Measurements from ENCODE around the gene ABCA2.
"Not testable (repeated sequence)": the region's sequence is repeated elsewhere in the genome, so short reads cannot be mapped to it uniquely, and the experiment has no call there.

Gene ABCA2

GRCh38 chr9:137034039-137034708 is 6.1 kb upstream of the ABCA2 start:
- H3K27me3 ChIP-seq (ENCODE audit: insufficient read depth, low read length): no peaks in the 10 kb centered on the region
- no peak overlapping the region for H3K4me3 ChIP-seq (ENCODE audit: low read depth, low read length)
- no peaks in the 10 kb centered on the region for H3K79me2 ChIP-seq (ENCODE audit: control insufficient read depth, insufficient read depth, low read length, unreplicated experiment)
- H3K27ac ChIP-seq (ENCODE audit: low read depth, low read length): no peak overlapping the region
- no peak overlapping the region for H2AFZ ChIP-seq (ENCODE audit: low read length, unreplicated experiment)
- H3K36me3 ChIP-seq (ENCODE audit: insufficient read depth, low read length): no peaks in the 10 kb centered on the region; the same call in 1 of the 2 replicates
- H3K4me1 ChIP-seq (ENCODE audit: control insufficient read depth, insufficient read depth, low read length, unreplicated experiment): peaks cover 5% of the 10 kb centered on the region

GRCh38 chr9:137033481-137033880 is 5.4 kb upstream of the ABCA2 start:
- not testable (repeated sequence) for H3K4me1 ChIP-seq (ENCODE audit: control insufficient read depth, insufficient read depth, low read length, unreplicated experiment); H3K27me3 ChIP-seq (ENCODE audit: insufficient read depth, low read length); H3K79me2 ChIP-seq (ENCODE audit: control insufficient read depth, insufficient read depth, low read length, unreplicated experiment); H2AFZ ChIP-seq (ENCODE audit: low read length, unreplicated experiment); H3K4me3 ChIP-seq (ENCODE audit: low read depth, low read length); H3K27ac ChIP-seq (ENCODE audit: low read depth, low read length); H3K36me3 ChIP-seq (ENCODE audit: insufficient read depth, low read length)

- no peak overlapping the region for H3K4me3 ChIP-seq (ENCODE audit: low read depth, low read length)
- no peaks in the 10 kb centered on the region for H3K79me2 ChIP-seq (ENCODE audit: control insufficient read depth, insufficient read depth, low read length, unreplicated experiment)
- H3K27me3 ChIP-seq (ENCODE audit: insufficient read depth, low read length): no peaks in the 10 kb centered on the region
- H3K4me1 ChIP-seq (ENCODE audit: control insufficient read depth, insufficient read depth, low read length, unreplicated experiment): peaks cover 5% of the 10 kb centered on the region
- H2AFZ ChIP-seq (ENCODE audit: low read length, unreplicated experiment): no peak overlapping the region
- no peak overlapping the region for H3K27ac ChIP-seq (ENCODE audit: low read depth, low read length)
- no peaks in the 10 kb centered on the region for H3K36me3 ChIP-seq (ENCODE audit: insufficient read depth, low read length)
Measured at GRCh38 chr9:137032858-137033257, 4.8 kb upstream of the ABCA2 start.

- H3K36me3 ChIP-seq (ENCODE audit: insufficient read depth, low read length): no peaks in the 10 kb centered on the region
- peaks cover 10% of the 10 kb centered on the region for H3K4me1 ChIP-seq (ENCODE audit: control insufficient read depth, insufficient read depth, low read length, unreplicated experiment)
- H3K27ac ChIP-seq (ENCODE audit: low read depth, low read length): no peak within 1 kb of the TSS
- H3K4me3 ChIP-seq (ENCODE audit: low read depth, low read length): no peak within 1 kb of the TSS
- no peak within 1 kb of the TSS for H2AFZ ChIP-seq (ENCODE audit: low read length, unreplicated experiment)
- H3K79me2 ChIP-seq (ENCODE audit: control insufficient read depth, insufficient read depth, low read length, unreplicated experiment): no peaks in the 10 kb centered on the region
- no peaks in the 10 kb centered on the region for H3K27me3 ChIP-seq (ENCODE audit: insufficient read depth, low read length)
Measured at GRCh38 chr9:137031904-137032640, 4.0 kb upstream of the ABCA2 start, which contains the start of gene FUT7. FUT7 (minus strand) TSS chr9:137032088; CDS start chr9:137031991, 97 bp downstream.

- Histone ChIP-seq H3K4me1 (ENCODE audit: control insufficient read depth, insufficient read depth, low read length, unreplicated experiment) (peaks cover 14% of the 10 kb centered on the region), H3K36me3 (ENCODE audit: insufficient read depth, low read length) (no peaks in the 10 kb centered on the region), H3K27me3 (ENCODE audit: insufficient read depth, low read length) (no peaks in the 10 kb centered on the region), H2AFZ (ENCODE audit: low read length, unreplicated experiment) (no peak overlapping the region), H3K4me3 (ENCODE audit: low read depth, low read length) (no peak overlapping the region), H3K27ac (ENCODE audit: low read depth, low read length) (no peak overlapping the region), H3K79me2 (ENCODE audit: control insufficient read depth, insufficient read depth, low read length, unreplicated experiment) (no peaks in the 10 kb centered on the region)
Measured at GRCh38 chr9:137030538-137031527, 2.8 kb upstream of the ABCA2 start.

- Histone ChIP-seq H3K4me3 (ENCODE audit: low read depth, low read length) (no peak overlapping the region), H2AFZ (ENCODE audit: low read length, unreplicated experiment) (no peak overlapping the region), H3K36me3 (ENCODE audit: insufficient read depth, low read length) (no peaks in the 10 kb centered on the region), H3K27me3 (ENCODE audit: insufficient read depth, low read length) (no peaks in the 10 kb centered on the region), H3K79me2 (ENCODE audit: control insufficient read depth, insufficient read depth, low read length, unreplicated experiment) (no peaks in the 10 kb centered on the region), H3K4me1 (ENCODE audit: control insufficient read depth, insufficient read depth, low read length, unreplicated experiment) (peaks cover 14% of the 10 kb centered on the region), H3K27ac (ENCODE audit: low read depth, low read length) (no peak overlapping the region)
Measured at GRCh38 chr9:137030006-137030405, 2.0 kb upstream of the ABCA2 start.

- peaks cover 8% of the 10 kb centered on the region for H3K4me1 ChIP-seq (ENCODE audit: control insufficient read depth, insufficient read depth, low read length, unreplicated experiment)
- no peaks in the 10 kb centered on the region for H3K79me2 ChIP-seq (ENCODE audit: control insufficient read depth, insufficient read depth, low read length, unreplicated experiment)
- H3K27me3 ChIP-seq (ENCODE audit: insufficient read depth, low read length): no peaks in the 10 kb centered on the region
- H3K27ac ChIP-seq (ENCODE audit: low read depth, low read length): no peak overlapping the region
- H3K4me3 ChIP-seq (ENCODE audit: low read depth, low read length): no peak overlapping the region; the same call in 1 of the 2 replicates
- H3K36me3 ChIP-seq (ENCODE audit: insufficient read depth, low read length): no peaks in the 10 kb centered on the region
- H2AFZ ChIP-seq (ENCODE audit: low read length, unreplicated experiment): no peak overlapping the region
Measured at GRCh38 chr9:137029058-137029936, 1.3 kb upstream of the ABCA2 start.

GRCh38 chr9:137028263-137029057 is 423 bp upstream of the ABCA2 start:
- peaks cover 8% of the 10 kb centered on the region for H3K4me1 ChIP-seq (ENCODE audit: control insufficient read depth, insufficient read depth, low read length, unreplicated experiment)
- H3K27me3 ChIP-seq (ENCODE audit: insufficient read depth, low read length): no peaks in the 10 kb centered on the region
- no peak overlapping the region for H3K27ac ChIP-seq (ENCODE audit: low read depth, low read length)
- peak overlapping the region; percentile 77 for H3K4me3 ChIP-seq (ENCODE audit: low read depth, low read length)
- H2AFZ ChIP-seq (ENCODE audit: low read length, unreplicated experiment): peak overlapping the region; percentile 78
- H3K79me2 ChIP-seq (ENCODE audit: control insufficient read depth, insufficient read depth, low read length, unreplicated experiment): no peaks in the 10 kb centered on the region
- no peaks in the 10 kb centered on the region for H3K36me3 ChIP-seq (ENCODE audit: insufficient read depth, low read length)

- H3K4me1 ChIP-seq (ENCODE audit: control insufficient read depth, insufficient read depth, low read length, unreplicated experiment): peaks cover 8% of the 10 kb centered on the region
- H3K27me3 ChIP-seq (ENCODE audit: insufficient read depth, low read length): no peaks in the 10 kb centered on the region
- no peak overlapping the region for H3K27ac ChIP-seq (ENCODE audit: low read depth, low read length)
- no peaks in the 10 kb centered on the region for H3K79me2 ChIP-seq (ENCODE audit: control insufficient read depth, insufficient read depth, low read length, unreplicated experiment)
- no peaks in the 10 kb centered on the region; the same call in 1 of the 2 replicates for H3K36me3 ChIP-seq (ENCODE audit: insufficient read depth, low read length)
- no peak overlapping the region for H2AFZ ChIP-seq (ENCODE audit: low read length, unreplicated experiment)
- H3K4me3 ChIP-seq (ENCODE audit: low read depth, low read length): peak overlapping the region; percentile 77
Measured at GRCh38 chr9:137026828-137027227, 1.2 kb downstream of the ABCA2 start.
